Lower leg skin (tissue), 3 donors: Measurements from ENCODE around the gene FAM156A.

ENCODE experiments used
- POLR2A ChIP-seq, 2 donors: fragments of 450-650 bp; IDR thresholded peaks; one replicate each; pipeline ENCODE4 v1.6.1; 2016 to 2017; ENCODE audit warnings: antibody characterized with exemption in 2 of 2, mild to moderate bottlenecking in 1 of 2, moderate library complexity in 1 of 2
- TF ChIP-seq, protein P1 (sequence below), 3 donors: fragments of 450-650 bp; IDR thresholded peaks; one replicate each; pipeline ENCODE4 v1.5.1; 2016; ENCODE audit warnings: antibody characterized with exemption in 3 of 3, mild to moderate bottlenecking in 3 of 3, moderate library complexity in 2 of 3

DNA sequence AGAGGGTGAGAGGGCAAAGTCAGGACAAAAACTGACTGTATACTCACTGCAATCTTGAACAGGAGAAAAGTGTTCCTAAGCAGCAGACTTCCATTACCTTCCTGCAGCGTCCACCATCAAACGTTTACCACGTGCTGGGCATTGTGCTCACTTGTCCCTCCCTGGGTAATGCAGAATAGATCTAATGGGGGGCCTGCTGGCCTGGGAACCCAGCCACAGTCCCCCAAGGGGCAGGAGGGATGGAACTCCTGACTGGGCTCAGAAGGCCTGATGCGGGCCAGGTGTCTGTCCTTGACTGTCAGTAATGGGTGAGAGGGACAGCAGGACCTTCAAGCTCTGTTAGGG is 37.6 kb upstream of the FAM156A start:
- no peak for TF ChIP-seq POLR2A (IDR thresholded peaks at IDR 0.05)
- TF ChIP-seq, protein P1, sequence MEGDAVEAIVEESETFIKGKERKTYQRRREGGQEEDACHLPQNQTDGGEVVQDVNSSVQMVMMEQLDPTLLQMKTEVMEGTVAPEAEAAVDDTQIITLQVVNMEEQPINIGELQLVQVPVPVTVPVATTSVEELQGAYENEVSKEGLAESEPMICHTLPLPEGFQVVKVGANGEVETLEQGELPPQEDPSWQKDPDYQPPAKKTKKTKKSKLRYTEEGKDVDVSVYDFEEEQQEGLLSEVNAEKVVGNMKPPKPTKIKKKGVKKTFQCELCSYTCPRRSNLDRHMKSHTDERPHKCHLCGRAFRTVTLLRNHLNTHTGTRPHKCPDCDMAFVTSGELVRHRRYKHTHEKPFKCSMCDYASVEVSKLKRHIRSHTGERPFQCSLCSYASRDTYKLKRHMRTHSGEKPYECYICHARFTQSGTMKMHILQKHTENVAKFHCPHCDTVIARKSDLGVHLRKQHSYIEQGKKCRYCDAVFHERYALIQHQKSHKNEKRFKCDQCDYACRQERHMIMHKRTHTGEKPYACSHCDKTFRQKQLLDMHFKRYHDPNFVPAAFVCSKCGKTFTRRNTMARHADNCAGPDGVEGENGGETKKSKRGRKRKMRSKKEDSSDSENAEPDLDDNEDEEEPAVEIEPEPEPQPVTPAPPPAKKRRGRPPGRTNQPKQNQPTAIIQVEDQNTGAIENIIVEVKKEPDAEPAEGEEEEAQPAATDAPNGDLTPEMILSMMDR (IDR thresholded peaks at IDR 0.05) = no peak
